ENCODE results near the gene PCDHA2.

DNA sequence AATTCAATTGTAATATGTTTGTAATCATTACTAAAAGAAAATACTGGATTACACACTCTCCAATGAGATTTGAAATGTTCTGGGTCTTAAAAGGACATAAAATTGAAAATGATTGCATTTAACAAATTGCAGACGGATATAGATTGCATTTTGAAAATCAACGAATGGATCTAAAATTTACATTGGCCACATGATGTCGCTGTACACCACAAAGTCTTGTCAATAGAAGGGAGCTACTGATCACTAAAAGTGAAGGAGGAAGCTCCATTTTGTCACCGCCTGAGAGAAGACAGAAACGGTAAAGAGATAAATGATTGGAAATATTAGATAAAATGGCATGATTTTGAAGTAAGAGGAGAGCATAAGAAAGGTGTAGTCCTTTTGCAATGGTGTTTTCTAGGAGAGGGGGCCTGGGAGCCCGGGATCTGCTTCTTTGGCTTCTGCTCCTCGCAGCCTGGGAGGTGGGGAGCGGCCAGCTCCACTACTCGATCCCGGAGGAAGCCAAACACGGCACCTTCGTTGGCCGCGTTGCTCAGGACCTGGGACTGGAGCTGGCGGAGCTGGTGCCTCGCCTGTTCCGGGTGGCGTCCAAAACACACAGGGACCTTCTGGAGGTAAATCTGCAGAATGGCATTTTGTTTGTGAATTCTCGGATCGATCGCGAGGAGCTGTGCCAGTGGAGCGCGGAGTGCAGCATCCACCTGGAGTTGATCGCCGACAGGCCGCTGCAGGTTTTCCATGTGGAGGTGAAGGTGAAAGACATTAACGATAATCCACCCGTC lies 8.6 kb upstream of the PCDHA2 start, which contains the start of gene PCDHA1:
- TF ChIP-seq POLR2A (IDR thresholded peaks at IDR 0.05), result no peak
- TF ChIP-seq, protein P1, sequence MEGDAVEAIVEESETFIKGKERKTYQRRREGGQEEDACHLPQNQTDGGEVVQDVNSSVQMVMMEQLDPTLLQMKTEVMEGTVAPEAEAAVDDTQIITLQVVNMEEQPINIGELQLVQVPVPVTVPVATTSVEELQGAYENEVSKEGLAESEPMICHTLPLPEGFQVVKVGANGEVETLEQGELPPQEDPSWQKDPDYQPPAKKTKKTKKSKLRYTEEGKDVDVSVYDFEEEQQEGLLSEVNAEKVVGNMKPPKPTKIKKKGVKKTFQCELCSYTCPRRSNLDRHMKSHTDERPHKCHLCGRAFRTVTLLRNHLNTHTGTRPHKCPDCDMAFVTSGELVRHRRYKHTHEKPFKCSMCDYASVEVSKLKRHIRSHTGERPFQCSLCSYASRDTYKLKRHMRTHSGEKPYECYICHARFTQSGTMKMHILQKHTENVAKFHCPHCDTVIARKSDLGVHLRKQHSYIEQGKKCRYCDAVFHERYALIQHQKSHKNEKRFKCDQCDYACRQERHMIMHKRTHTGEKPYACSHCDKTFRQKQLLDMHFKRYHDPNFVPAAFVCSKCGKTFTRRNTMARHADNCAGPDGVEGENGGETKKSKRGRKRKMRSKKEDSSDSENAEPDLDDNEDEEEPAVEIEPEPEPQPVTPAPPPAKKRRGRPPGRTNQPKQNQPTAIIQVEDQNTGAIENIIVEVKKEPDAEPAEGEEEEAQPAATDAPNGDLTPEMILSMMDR (IDR thresholded peaks at IDR 0.05), result no peak

All from body of pancreas (tissue), 4 donors.